SK-N-MC (cell line): ENCODE results near the gene CCDC15.

ENCODE experiments used
- DNase-seq: peaks from one replicate; pipeline ENCODE4 v3.0.0-alpha.2; 2011; ENCODE audit warnings: low read depth, low spot score
- H3K27ac ChIP-seq: fragments of 200-600 bp; sonication (generic); 2 replicates; pipeline ENCODE4 v1.5.1; 2016; ENCODE audit warnings: mixed run types
- H3K36me3 ChIP-seq: fragments of 200-600 bp; sonication (generic); 2 replicates; pipeline ENCODE4 v1.6.1; 2017; ENCODE audit warnings: antibody characterized with exemption, low read length, mixed read lengths; ENCODE audit not compliant: insufficient read depth
- H3K4me3 ChIP-seq: fragments of 200-600 bp; sonication (generic); 2 replicates; pipeline ENCODE4 v1.5.1; 2016
- H3K9ac ChIP-seq: fragments of 200-600 bp; sonication (generic); 2 replicates; pipeline ENCODE4 v1.8.0; 2017; ENCODE audit warnings: mixed run types, mixed read lengths; ENCODE audit not compliant: insufficient read length
- H3K9me3 ChIP-seq: fragments of 200-600 bp; sonication (generic); 2 replicates; pipeline ENCODE4 v1.6.1; 2017; ENCODE audit warnings: low read depth, mild to moderate bottlenecking, antibody characterized with exemption, low read length, moderate library complexity, mixed read lengths
- EZH2 ChIP-seq: fragments of 200-600 bp; sonication (generic); IDR thresholded peaks from one replicate; pipeline ENCODE4 v1.6.1; 2017; ENCODE audit warnings: antibody characterized with exemption
- FOXP2 ChIP-seq: optimal IDR thresholded peaks from 2 replicates; pipeline ENCODE3; 2011; ENCODE audit warnings: mild to moderate bottlenecking, moderate library complexity; ENCODE audit not compliant: insufficient read depth; ENCODE audit errors: extremely low read length, control extremely low read depth
- POLR2AphosphoS5 ChIP-seq: IDR thresholded peaks from 2 replicates; pipeline ENCODE4 v1.6.1; 2012; ENCODE audit warnings: mild to moderate bottlenecking, low read depth, low read length, borderline replicate concordance

Gene CCDC15

GRCh38 chr11:125062931-125063428 is 109.0 kb downstream of the CCDC15 start, which contains the start of gene SLC37A2:
Gene SLC37A2 (plus strand): TSS chr11:125063305. CDS start chr11:125063368, 63 bp downstream.
- H3K4me3 ChIP-seq: peak within 1 kb of the TSS; percentile 61
- TF ChIP-seq EZH2 (no peak), FOXP2 (no peak), POLR2AphosphoS5 (no peak)
- H3K9ac ChIP-seq: no peak within 1 kb of the TSS
- no peak within 1 kb of the TSS for H3K27ac ChIP-seq
- DNase-seq: no peak
- H3K9me3 ChIP-seq: no peaks in the 10 kb centered on the region
- no peaks in the 10 kb centered on the region for H3K36me3 ChIP-seq

- TF ChIP-seq EZH2 (no peak), FOXP2 (no peak), POLR2AphosphoS5 (no peak)
- H3K36me3 ChIP-seq: no peaks in the 10 kb centered on the region
- no peak overlapping the region for H3K9ac ChIP-seq
- DNase-seq: no peak
- H3K27ac ChIP-seq: no peak overlapping the region
- H3K9me3 ChIP-seq: no peaks in the 10 kb centered on the region
- peak overlapping the region; percentile 61 for H3K4me3 ChIP-seq
Observed at GRCh38 chr11:125063429-125064043, 109.5 kb downstream of the CCDC15 start.

- TF ChIP-seq FOXP2 (no peak), EZH2 (no peak), POLR2AphosphoS5 (no peak)
- Histone ChIP-seq H3K36me3 (no peaks in the 10 kb centered on the region), H3K9ac (no peak overlapping the region), H3K27ac (no peak overlapping the region), H3K9me3 (no peaks in the 10 kb centered on the region), H3K4me3 (no peak overlapping the region)
- DNase-seq: no peak
Observed at GRCh38 chr11:125064070-125064469, 110.1 kb downstream of the CCDC15 start.

GRCh38 chr11:125068368-125068767 is 114.4 kb downstream of the CCDC15 start:
- Histone ChIP-seq H3K36me3 (no peaks in the 10 kb centered on the region), H3K9ac (no peak overlapping the region)

GRCh38 chr11:125069008-125069407 is 115.0 kb downstream of the CCDC15 start:
- DNase-seq: no peak
- H3K36me3 ChIP-seq: no peaks in the 10 kb centered on the region
- no peaks in the 10 kb centered on the region for H3K9me3 ChIP-seq
- no peak overlapping the region for H3K4me3 ChIP-seq
- TF ChIP-seq EZH2: no peak
- TF ChIP-seq POLR2AphosphoS5: no peak
- no peak for TF ChIP-seq FOXP2
- H3K9ac ChIP-seq: no peak overlapping the region
- no peak overlapping the region for H3K27ac ChIP-seq

More at GRCh38 chr11:125068368-125068767, 114.4 kb downstream of the CCDC15 start:
- TF ChIP-seq EZH2: no peak
- TF ChIP-seq FOXP2: no peak
- no peak for TF ChIP-seq POLR2AphosphoS5
- H3K9me3 ChIP-seq: no peaks in the 10 kb centered on the region
- H3K27ac ChIP-seq: no peak overlapping the region
- no peak overlapping the region for H3K4me3 ChIP-seq
- DNase-seq: no peak

GRCh38 chr11:125069796-125070195 is 115.8 kb downstream of the CCDC15 start:
- H3K36me3 ChIP-seq: no peaks in the 10 kb centered on the region
- DNase-seq: no peak

GRCh38 chr11:125070699-125071254 is 116.8 kb downstream of the CCDC15 start:
- DNase-seq: no peak
- Histone ChIP-seq H3K27ac (no peak overlapping the region), H3K9ac (no peak overlapping the region)

More at GRCh38 chr11:125069796-125070195, 115.8 kb downstream of the CCDC15 start:
- TF ChIP-seq FOXP2: no peak
- no peak for TF ChIP-seq EZH2
- no peak for TF ChIP-seq POLR2AphosphoS5
- Histone ChIP-seq H3K9me3 (no peaks in the 10 kb centered on the region), H3K27ac (no peak overlapping the region), H3K4me3 (no peak overlapping the region), H3K9ac (no peak overlapping the region)

GRCh38 chr11:125071435-125071834 is 117.4 kb downstream of the CCDC15 start:
- no peak overlapping the region for H3K27ac ChIP-seq
- H3K9ac ChIP-seq: no peak overlapping the region
- no peaks in the 10 kb centered on the region for H3K9me3 ChIP-seq
- no peak overlapping the region for H3K4me3 ChIP-seq
- no peak for DNase-seq
- H3K36me3 ChIP-seq: no peaks in the 10 kb centered on the region
- no peak for TF ChIP-seq POLR2AphosphoS5
- no peak for TF ChIP-seq FOXP2
- TF ChIP-seq EZH2: no peak

More at GRCh38 chr11:125070699-125071254, 116.8 kb downstream of the CCDC15 start:
- no peaks in the 10 kb centered on the region for H3K9me3 ChIP-seq
- TF ChIP-seq EZH2 (no peak), POLR2AphosphoS5 (no peak), FOXP2 (no peak)
- no peak overlapping the region for H3K4me3 ChIP-seq
- H3K36me3 ChIP-seq: no peaks in the 10 kb centered on the region

- H3K36me3 ChIP-seq: no peaks in the 10 kb centered on the region
- H3K9ac ChIP-seq: no peak overlapping the region
- no peak overlapping the region for H3K4me3 ChIP-seq
- TF ChIP-seq POLR2AphosphoS5: no peak
- no peak for TF ChIP-seq EZH2
- no peak for TF ChIP-seq FOXP2
- H3K27ac ChIP-seq: no peak overlapping the region
- no peak for DNase-seq
- no peaks in the 10 kb centered on the region for H3K9me3 ChIP-seq
Observed at GRCh38 chr11:125071846-125072217, 117.8 kb downstream of the CCDC15 start.
